Measurements from ENCODE around the gene MBP. TPM values are rescaled to one million over a fixed set of nuclear protein-coding genes. Genes with fewer than 3 reads are reported as not detected.

The MBP gene
- total and polyA plus RNA-seq, 10 of the 15 experiments (the other 5 are each of a cell fraction or from before 2014, with no cell fraction given): 12.2 to 67.8 (median 42.1) TPM

GRCh38 chr18:77062518-77063003 lies 70.0 kb downstream of the MBP start (continued):
- TF ChIP-seq, protein P1, sequence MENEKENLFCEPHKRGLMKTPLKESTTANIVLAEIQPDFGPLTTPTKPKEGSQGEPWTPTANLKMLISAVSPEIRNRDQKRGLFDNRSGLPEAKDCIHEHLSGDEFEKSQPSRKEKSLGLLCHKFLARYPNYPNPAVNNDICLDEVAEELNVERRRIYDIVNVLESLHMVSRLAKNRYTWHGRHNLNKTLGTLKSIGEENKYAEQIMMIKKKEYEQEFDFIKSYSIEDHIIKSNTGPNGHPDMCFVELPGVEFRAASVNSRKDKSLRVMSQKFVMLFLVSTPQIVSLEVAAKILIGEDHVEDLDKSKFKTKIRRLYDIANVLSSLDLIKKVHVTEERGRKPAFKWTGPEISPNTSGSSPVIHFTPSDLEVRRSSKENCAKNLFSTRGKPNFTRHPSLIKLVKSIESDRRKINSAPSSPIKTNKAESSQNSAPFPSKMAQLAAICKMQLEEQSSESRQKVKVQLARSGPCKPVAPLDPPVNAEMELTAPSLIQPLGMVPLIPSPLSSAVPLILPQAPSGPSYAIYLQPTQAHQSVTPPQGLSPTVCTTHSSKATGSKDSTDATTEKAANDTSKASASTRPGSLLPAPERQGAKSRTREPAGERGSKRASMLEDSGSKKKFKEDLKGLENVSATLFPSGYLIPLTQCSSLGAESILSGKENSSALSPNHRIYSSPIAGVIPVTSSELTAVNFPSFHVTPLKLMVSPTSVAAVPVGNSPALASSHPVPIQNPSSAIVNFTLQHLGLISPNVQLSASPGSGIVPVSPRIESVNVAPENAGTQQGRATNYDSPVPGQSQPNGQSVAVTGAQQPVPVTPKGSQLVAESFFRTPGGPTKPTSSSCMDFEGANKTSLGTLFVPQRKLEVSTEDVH (IDR thresholded peaks at IDR 0.05; ENCODE audit: low read depth, partially characterized antibody): no peak
- TF ChIP-seq ZBED1 (IDR thresholded peaks at IDR 0.05; ENCODE audit: borderline replicate concordance): peak; percentile 93
- TF ChIP-seq POLR2AphosphoS5 (IDR thresholded peaks at IDR 0.05; ENCODE audit: low read length): no peak
- 0 out of 2 replicates have a peak, but pooled peaks have one; percentile 20 for TF ChIP-seq SMARCA5 (IDR thresholded peaks at IDR 0.05)
- peak; percentile 91 for TF ChIP-seq JUNB (IDR thresholded peaks at IDR 0.05)
- TF ChIP-seq GABPA (IDR thresholded peaks at IDR 0.05; ENCODE audit: low read depth): peak; percentile 63; the same call in 1 of the 2 replicates
- peak; percentile 94 for TF ChIP-seq TCF3 (IDR thresholded peaks at IDR 0.05; ENCODE audit: borderline replicate concordance, insufficient read depth, low read depth, low read length)
- TF ChIP-seq SP1 (IDR thresholded peaks at IDR 0.05; ENCODE audit: low read depth, low read length): no peak
- peak; percentile 48 for TF ChIP-seq DPF2 (IDR thresholded peaks at IDR 0.05)
- TF ChIP-seq TCF12 (IDR thresholded peaks at IDR 0.05; ENCODE audit: low read depth, low read length): peak; percentile 99
- TF ChIP-seq SKIL (IDR thresholded peaks at IDR 0.05; ENCODE audit: low read depth, poor library complexity, severe bottlenecking): peak; percentile 68
- TF ChIP-seq NR2C1 (IDR thresholded peaks at IDR 0.05): no peak
- TF ChIP-seq ZNF274 (IDR thresholded peaks at IDR 0.05; ENCODE audit: insufficient read depth, insufficient read length): no peak
- TF ChIP-seq MEF2B (IDR thresholded peaks at IDR 0.05; ENCODE audit: partially characterized antibody, poor library complexity, severe bottlenecking): peak; percentile 45
- no peak for TF ChIP-seq SMAD5 (IDR thresholded peaks at IDR 0.05; ENCODE audit: low read depth)
- TF ChIP-seq EP300 (IDR thresholded peaks at IDR 0.05; ENCODE audit: borderline replicate concordance in 1 of 2, control insufficient read depth in 1 of 2, low read depth in 2 of 2, low read length in 2 of 2): peak; percentile 63 to 83; a peak in 3 of 4 replicates
- no peak for TF ChIP-seq RBBP5 (conservative IDR thresholded peaks at IDR 0.05)
- TF ChIP-seq, protein P2, sequence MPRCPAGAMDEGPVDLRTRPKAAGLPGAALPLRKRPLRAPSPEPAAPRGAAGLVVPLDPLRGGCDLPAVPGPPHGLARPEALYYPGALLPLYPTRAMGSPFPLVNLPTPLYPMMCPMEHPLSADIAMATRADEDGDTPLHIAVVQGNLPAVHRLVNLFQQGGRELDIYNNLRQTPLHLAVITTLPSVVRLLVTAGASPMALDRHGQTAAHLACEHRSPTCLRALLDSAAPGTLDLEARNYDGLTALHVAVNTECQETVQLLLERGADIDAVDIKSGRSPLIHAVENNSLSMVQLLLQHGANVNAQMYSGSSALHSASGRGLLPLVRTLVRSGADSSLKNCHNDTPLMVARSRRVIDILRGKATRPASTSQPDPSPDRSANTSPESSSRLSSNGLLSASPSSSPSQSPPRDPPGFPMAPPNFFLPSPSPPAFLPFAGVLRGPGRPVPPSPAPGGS (IDR thresholded peaks at IDR 0.05; ENCODE audit: borderline replicate concordance, insufficient read depth, low read depth, low read length, poor library complexity, severe bottlenecking): peak; percentile 69
- TF ChIP-seq ASH2L (IDR thresholded peaks at IDR 0.05; ENCODE audit: borderline replicate concordance, low read depth): peak; percentile 52; the same call in 1 of the 2 replicates
- peak; percentile 100 for TF ChIP-seq RUNX3 (IDR thresholded peaks at IDR 0.05; ENCODE audit: low read length)
- no peak for TF ChIP-seq NRF1 (conservative IDR thresholded peaks at IDR 0.05; ENCODE audit: low read depth, low read length)
- peak; percentile 83 for TF ChIP-seq IRF4 (IDR thresholded peaks at IDR 0.05; ENCODE audit: low read depth, low read length)
- TF ChIP-seq BCL11A (IDR thresholded peaks at IDR 0.05; ENCODE audit: low read depth, low read length): peak; percentile 93
- peak; percentile 88; the same call in 1 of the 2 replicates for TF ChIP-seq MTA3 (IDR thresholded peaks at IDR 0.05; ENCODE audit: borderline replicate concordance, low read length)

Measured in GM12878 (cell line).